ENCODE results near the gene CRAT.

DNA sequence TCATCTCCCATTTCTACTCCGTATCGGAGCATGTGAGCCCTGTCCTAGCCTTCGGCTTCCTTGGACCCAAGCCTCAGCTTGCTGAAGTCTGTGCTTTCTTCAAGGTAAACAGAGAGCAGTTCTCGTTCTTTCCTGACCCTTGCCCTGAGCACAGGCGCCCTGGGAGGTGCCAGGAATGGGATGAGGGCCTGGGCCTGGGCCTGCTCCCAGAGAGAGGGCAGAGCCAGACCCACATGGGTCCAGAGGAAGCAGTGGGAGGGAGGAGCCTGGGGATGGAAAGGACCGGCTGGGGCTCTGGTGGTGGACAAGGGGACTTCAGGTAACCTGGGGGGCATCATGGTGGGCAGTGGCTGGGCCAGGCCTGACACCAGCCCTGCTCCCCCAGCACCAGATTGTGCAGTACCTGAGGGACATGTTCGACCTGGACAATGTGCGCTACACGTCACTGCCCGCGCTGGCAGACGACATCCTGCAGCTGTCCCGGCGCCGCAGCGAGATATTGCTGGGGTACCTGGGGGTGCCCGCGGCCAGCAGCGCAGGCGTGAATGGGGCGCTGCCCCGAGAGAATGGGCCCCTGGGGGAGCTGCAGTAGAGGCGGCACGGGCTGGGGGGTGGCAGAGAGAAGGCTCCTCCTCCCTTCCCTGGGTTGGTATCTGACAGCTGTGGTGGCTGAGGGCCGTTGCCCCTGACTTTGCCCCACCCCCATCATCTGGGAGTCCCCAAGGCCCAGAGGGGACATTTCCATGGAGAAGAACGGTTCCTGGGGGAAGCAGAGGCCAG is 40.5 kb downstream of the CRAT start:
- TF ChIP-seq CTCF (IDR thresholded peaks at IDR 0.05) (no peak), POLR2AphosphoS5 (IDR thresholded peaks at IDR 0.05; ENCODE audit: low read depth, low read length) (no peak), SIN3A (IDR thresholded peaks at IDR 0.05; ENCODE audit: borderline replicate concordance, insufficient read depth, low read depth, low read length) (no peak), TCF7L2 (IDR thresholded peaks at IDR 0.05; ENCODE audit: low read depth, low read length) (no peak)
- TF ChIP-seq, protein P1, sequence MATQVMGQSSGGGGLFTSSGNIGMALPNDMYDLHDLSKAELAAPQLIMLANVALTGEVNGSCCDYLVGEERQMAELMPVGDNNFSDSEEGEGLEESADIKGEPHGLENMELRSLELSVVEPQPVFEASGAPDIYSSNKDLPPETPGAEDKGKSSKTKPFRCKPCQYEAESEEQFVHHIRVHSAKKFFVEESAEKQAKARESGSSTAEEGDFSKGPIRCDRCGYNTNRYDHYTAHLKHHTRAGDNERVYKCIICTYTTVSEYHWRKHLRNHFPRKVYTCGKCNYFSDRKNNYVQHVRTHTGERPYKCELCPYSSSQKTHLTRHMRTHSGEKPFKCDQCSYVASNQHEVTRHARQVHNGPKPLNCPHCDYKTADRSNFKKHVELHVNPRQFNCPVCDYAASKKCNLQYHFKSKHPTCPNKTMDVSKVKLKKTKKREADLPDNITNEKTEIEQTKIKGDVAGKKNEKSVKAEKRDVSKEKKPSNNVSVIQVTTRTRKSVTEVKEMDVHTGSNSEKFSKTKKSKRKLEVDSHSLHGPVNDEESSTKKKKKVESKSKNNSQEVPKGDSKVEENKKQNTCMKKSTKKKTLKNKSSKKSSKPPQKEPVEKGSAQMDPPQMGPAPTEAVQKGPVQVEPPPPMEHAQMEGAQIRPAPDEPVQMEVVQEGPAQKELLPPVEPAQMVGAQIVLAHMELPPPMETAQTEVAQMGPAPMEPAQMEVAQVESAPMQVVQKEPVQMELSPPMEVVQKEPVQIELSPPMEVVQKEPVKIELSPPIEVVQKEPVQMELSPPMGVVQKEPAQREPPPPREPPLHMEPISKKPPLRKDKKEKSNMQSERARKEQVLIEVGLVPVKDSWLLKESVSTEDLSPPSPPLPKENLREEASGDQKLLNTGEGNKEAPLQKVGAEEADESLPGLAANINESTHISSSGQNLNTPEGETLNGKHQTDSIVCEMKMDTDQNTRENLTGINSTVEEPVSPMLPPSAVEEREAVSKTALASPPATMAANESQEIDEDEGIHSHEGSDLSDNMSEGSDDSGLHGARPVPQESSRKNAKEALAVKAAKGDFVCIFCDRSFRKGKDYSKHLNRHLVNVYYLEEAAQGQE (IDR thresholded peaks at IDR 0.05; ENCODE audit: insufficient read depth in 1 of 2, low read depth in 2 of 2, low read length in 1 of 2) = no peak
